ENCODE results near the gene KRT13. TPM values are rescaled to one million over a fixed set of nuclear protein-coding genes. Genes with fewer than 3 reads are reported as not detected.

Gene KRT13
- polyA plus RNA-seq, 1 donor from 2014 or later = not detected

DNA sequence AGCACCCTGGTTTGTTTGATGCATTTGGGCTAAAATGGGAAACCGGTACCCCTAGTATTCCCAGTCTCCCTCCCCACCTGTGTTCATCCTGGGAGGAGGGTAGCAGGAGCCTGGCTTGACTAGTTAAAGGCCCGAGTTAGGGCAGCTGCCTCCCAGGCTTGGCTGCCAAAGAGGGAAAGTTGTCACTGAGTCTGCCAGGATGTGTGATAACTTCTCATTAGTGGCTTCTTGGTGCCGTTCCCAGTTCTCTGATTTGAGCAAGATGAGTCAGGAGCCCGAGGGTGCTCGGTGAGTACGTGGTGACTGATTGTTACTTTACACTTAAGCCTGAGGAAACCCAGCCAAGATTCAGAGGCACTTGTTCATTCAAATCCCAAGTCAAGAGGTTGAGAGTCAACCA lies 40.7 kb downstream of the KRT13 start:
- Histone ChIP-seq H3F3A (ENCODE audit: insufficient read depth, low read length, poor library complexity, severe bottlenecking) (no peaks in the 10 kb centered on the region), H3K36me3 (ENCODE audit: insufficient read depth, low read length) (no peaks in the 10 kb centered on the region), H3K79me2 (replicated peaks; ENCODE audit: insufficient read depth, low read length) (no peaks in the 10 kb centered on the region), H3K9ac (ENCODE audit: low read length) (no peak overlapping the region), H3K27me3 (ENCODE audit: insufficient read depth, low read depth, low read length) (no peaks in the 10 kb centered on the region), H3K9me3 (ENCODE audit: low read length) (no peaks in the 10 kb centered on the region), H2AFZ (ENCODE audit: low read depth, low read length) (no peak overlapping the region), H4K20me1 (ENCODE audit: insufficient read depth) (no peaks in the 10 kb centered on the region), H3K4me3 (ENCODE audit: low read length) (no peak overlapping the region), H3K27ac (ENCODE audit: low read length) (no peak overlapping the region), H3K9me2 (ENCODE audit: insufficient read depth, low read length) (no peaks in the 10 kb centered on the region), H3K4me2 (ENCODE audit: low read length) (no peak overlapping the region)
- no peak for TF ChIP-seq EP300 (conservative IDR thresholded peaks at IDR 0.05; ENCODE audit: poor library complexity, severe bottlenecking)
- TF ChIP-seq, protein P1, sequence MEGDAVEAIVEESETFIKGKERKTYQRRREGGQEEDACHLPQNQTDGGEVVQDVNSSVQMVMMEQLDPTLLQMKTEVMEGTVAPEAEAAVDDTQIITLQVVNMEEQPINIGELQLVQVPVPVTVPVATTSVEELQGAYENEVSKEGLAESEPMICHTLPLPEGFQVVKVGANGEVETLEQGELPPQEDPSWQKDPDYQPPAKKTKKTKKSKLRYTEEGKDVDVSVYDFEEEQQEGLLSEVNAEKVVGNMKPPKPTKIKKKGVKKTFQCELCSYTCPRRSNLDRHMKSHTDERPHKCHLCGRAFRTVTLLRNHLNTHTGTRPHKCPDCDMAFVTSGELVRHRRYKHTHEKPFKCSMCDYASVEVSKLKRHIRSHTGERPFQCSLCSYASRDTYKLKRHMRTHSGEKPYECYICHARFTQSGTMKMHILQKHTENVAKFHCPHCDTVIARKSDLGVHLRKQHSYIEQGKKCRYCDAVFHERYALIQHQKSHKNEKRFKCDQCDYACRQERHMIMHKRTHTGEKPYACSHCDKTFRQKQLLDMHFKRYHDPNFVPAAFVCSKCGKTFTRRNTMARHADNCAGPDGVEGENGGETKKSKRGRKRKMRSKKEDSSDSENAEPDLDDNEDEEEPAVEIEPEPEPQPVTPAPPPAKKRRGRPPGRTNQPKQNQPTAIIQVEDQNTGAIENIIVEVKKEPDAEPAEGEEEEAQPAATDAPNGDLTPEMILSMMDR (IDR thresholded peaks at IDR 0.05; ENCODE audit: poor library complexity, severe bottlenecking) = no peak
- no peak for TF ChIP-seq RAD21 (conservative IDR thresholded peaks at IDR 0.05)
- no peak for TF ChIP-seq EZH2 (IDR thresholded peaks at IDR 0.05; ENCODE audit: borderline replicate concordance, insufficient read depth, low read length, poor library complexity, severe bottlenecking)
- no peak for TF ChIP-seq SMC3 (conservative IDR thresholded peaks at IDR 0.05; ENCODE audit: poor library complexity)
- no peak for TF ChIP-seq POLR2AphosphoS5 (IDR thresholded peaks at IDR 0.05)
- TF ChIP-seq, protein P2, sequence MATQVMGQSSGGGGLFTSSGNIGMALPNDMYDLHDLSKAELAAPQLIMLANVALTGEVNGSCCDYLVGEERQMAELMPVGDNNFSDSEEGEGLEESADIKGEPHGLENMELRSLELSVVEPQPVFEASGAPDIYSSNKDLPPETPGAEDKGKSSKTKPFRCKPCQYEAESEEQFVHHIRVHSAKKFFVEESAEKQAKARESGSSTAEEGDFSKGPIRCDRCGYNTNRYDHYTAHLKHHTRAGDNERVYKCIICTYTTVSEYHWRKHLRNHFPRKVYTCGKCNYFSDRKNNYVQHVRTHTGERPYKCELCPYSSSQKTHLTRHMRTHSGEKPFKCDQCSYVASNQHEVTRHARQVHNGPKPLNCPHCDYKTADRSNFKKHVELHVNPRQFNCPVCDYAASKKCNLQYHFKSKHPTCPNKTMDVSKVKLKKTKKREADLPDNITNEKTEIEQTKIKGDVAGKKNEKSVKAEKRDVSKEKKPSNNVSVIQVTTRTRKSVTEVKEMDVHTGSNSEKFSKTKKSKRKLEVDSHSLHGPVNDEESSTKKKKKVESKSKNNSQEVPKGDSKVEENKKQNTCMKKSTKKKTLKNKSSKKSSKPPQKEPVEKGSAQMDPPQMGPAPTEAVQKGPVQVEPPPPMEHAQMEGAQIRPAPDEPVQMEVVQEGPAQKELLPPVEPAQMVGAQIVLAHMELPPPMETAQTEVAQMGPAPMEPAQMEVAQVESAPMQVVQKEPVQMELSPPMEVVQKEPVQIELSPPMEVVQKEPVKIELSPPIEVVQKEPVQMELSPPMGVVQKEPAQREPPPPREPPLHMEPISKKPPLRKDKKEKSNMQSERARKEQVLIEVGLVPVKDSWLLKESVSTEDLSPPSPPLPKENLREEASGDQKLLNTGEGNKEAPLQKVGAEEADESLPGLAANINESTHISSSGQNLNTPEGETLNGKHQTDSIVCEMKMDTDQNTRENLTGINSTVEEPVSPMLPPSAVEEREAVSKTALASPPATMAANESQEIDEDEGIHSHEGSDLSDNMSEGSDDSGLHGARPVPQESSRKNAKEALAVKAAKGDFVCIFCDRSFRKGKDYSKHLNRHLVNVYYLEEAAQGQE (IDR thresholded peaks at IDR 0.05; ENCODE audit: borderline replicate concordance) = no peak
- TF ChIP-seq TAF1 (IDR thresholded peaks at IDR 0.05; ENCODE audit: low read depth) = no peak
- no peak for TF ChIP-seq MXI1 (conservative IDR thresholded peaks at IDR 0.05; ENCODE audit: poor library complexity, severe bottlenecking)

DNA sequence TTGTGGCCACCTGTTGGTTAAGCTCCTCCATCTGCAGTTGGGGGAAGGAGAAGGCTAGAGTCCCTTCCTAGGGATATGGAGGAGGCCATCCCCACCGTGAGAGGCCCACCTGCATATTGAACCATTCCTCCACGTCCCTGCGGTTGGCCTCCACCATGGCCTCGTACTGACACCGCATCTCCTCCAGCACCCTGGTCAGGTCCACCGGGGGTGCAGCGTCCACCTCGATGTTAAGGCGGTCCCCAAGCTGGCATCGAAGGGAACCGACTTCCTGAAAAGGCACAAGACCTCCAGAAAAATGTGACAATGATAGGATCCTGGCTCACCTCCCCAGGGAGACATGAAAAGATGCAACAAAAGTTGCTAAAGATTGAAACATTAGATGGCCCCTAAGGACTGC lies 41.2 kb downstream of the KRT13 start:
- Histone ChIP-seq H3K9ac (ENCODE audit: low read length) (no peak overlapping the region), H2AFZ (ENCODE audit: low read depth, low read length) (no peak overlapping the region), H3K27me3 (ENCODE audit: insufficient read depth, low read depth, low read length) (no peaks in the 10 kb centered on the region), H3K4me2 (ENCODE audit: low read length) (no peak overlapping the region), H4K20me1 (ENCODE audit: insufficient read depth) (no peaks in the 10 kb centered on the region), H3K9me2 (ENCODE audit: insufficient read depth, low read length) (no peaks in the 10 kb centered on the region), H3K36me3 (ENCODE audit: insufficient read depth, low read length) (no peaks in the 10 kb centered on the region), H3K4me3 (ENCODE audit: low read length) (no peak overlapping the region), H3K79me2 (replicated peaks; ENCODE audit: insufficient read depth, low read length) (no peaks in the 10 kb centered on the region), H3K27ac (ENCODE audit: low read length) (no peak overlapping the region), H3K9me3 (ENCODE audit: low read length) (no peaks in the 10 kb centered on the region), H3F3A (ENCODE audit: insufficient read depth, low read length, poor library complexity, severe bottlenecking) (no peaks in the 10 kb centered on the region)
- TF ChIP-seq MXI1 (conservative IDR thresholded peaks at IDR 0.05; ENCODE audit: poor library complexity, severe bottlenecking) (no peak), EZH2 (IDR thresholded peaks at IDR 0.05; ENCODE audit: borderline replicate concordance, insufficient read depth, low read length, poor library complexity, severe bottlenecking) (no peak), RAD21 (conservative IDR thresholded peaks at IDR 0.05) (no peak), EP300 (conservative IDR thresholded peaks at IDR 0.05; ENCODE audit: poor library complexity, severe bottlenecking) (no peak), SMC3 (conservative IDR thresholded peaks at IDR 0.05; ENCODE audit: poor library complexity) (no peak), POLR2AphosphoS5 (IDR thresholded peaks at IDR 0.05) (no peak), TAF1 (IDR thresholded peaks at IDR 0.05; ENCODE audit: low read depth) (no peak)
- TF ChIP-seq, protein P1 (IDR thresholded peaks at IDR 0.05; ENCODE audit: poor library complexity, severe bottlenecking) = no peak
- TF ChIP-seq, protein P2 (IDR thresholded peaks at IDR 0.05; ENCODE audit: borderline replicate concordance) = no peak

Data from neural cell (in vitro differentiated cells).